Hematopoietic multipotent progenitor cell treated with erythropoietin and hydrocortisone succinate and interleukin-3 and kit ligand, for 8 days (in vitro differentiated cells): ENCODE data around the gene AMH.
"Not testable (repeated sequence)": the region's sequence is repeated elsewhere in the genome, so short reads cannot be mapped to it uniquely, and the experiment has no call there.

Experiments
- DNase-seq: peaks from one replicate; pipeline ENCODE4 v3.0.0-alpha.2; 2015

AMH gene

GRCh38 chr19:2271234-2272103, 22.3 kb downstream of the AMH start:
- DNase-seq, result no peak

GRCh38 chr19:2273356-2274184, 24.4 kb downstream of the AMH start:
- peak; percentile 71 for DNase-seq

- DNase-seq, result no peak
These were observed 25.1 kb downstream of the AMH start for GRCh38 chr19:2274185-2274711.

- peak; percentile 76 for DNase-seq
These were observed 25.9 kb downstream of the AMH start for GRCh38 chr19:2274931-2275535.

GRCh38 chr19:2275588-2276428, 26.7 kb downstream of the AMH start:
- no peak for DNase-seq

GRCh38 chr19:2276429-2276986, 27.4 kb downstream of the AMH start:
- no peak for DNase-seq

- no peak for DNase-seq
These were observed 28.0 kb downstream of the AMH start for GRCh38 chr19:2277138-2277537.

GRCh38 chr19:2278459-2279158, 29.5 kb downstream of the AMH start:
- DNase-seq, result no peak

- no peak for DNase-seq
These were observed 31.6 kb downstream of the AMH start for GRCh38 chr19:2280633-2281264.

- DNase-seq, result not testable (repeated sequence)
These were observed 32.3 kb downstream of the AMH start for GRCh38 chr19:2281265-2282061.

GRCh38 chr19:2282062-2282861, 33.1 kb downstream of the AMH start, which contains the start of gene PEAK3:
TSS of gene PEAK3 (minus strand) at chr19:2282175. CDS start at chr19:2280931, 1,244 bp downstream.
- DNase-seq, result peak; percentile 28

- DNase-seq, result no peak
These were observed 33.7 kb downstream of the AMH start for GRCh38 chr19:2282862-2283237.

- no peak for DNase-seq
These were observed 34.8 kb downstream of the AMH start for GRCh38 chr19:2283835-2284507.

- no peak for DNase-seq
These were observed 37.4 kb downstream of the AMH start for GRCh38 chr19:2286402-2287140.

GRCh38 chr19:2287585-2288337, 38.6 kb downstream of the AMH start:
- DNase-seq, result no peak

GRCh38 chr19:2288338-2288817, 39.3 kb downstream of the AMH start:
- DNase-seq, result no peak
